NOMO-1 treated with DMSO at 0.1 percent for 48 hours (cell line): Measurements from ENCODE around the gene MPPED1.

Source experiments
- DNase-seq: peaks from one replicate; lab custom pipeline; 2025; ENCODE audit not compliant: unreplicated experiment; lab: John Stamatoyannopoulos, UW

MPPED1 gene

GRCh38 chr22:43392385-43392989 lies 19.3 kb upstream of the MPPED1 start:
- no peak for DNase-seq

GRCh38 chr22:43393132-43393843 lies 18.5 kb upstream of the MPPED1 start:
- DNase-seq = no peak

- DNase-seq = no peak
Observed at GRCh38 chr22:43393844-43394474, 17.9 kb upstream of the MPPED1 start.

GRCh38 chr22:43395086-43395695 lies 16.6 kb upstream of the MPPED1 start:
- no peak for DNase-seq

GRCh38 chr22:43396321-43396933 lies 15.4 kb upstream of the MPPED1 start:
- DNase-seq = no peak

GRCh38 chr22:43396934-43397457 lies 14.8 kb upstream of the MPPED1 start:
- no peak for DNase-seq

GRCh38 chr22:43397766-43398165 lies 14.0 kb upstream of the MPPED1 start:
- no peak for DNase-seq

- no peak for DNase-seq
Observed at GRCh38 chr22:43398246-43398645, 13.6 kb upstream of the MPPED1 start.

GRCh38 chr22:43398910-43399309 lies 12.9 kb upstream of the MPPED1 start:
- DNase-seq = no peak

- DNase-seq = no peak
Observed at GRCh38 chr22:43399338-43399979, 12.4 kb upstream of the MPPED1 start.

GRCh38 chr22:43399980-43400358 lies 11.8 kb upstream of the MPPED1 start:
- DNase-seq = no peak

GRCh38 chr22:43400449-43400848 lies 11.4 kb upstream of the MPPED1 start:
- DNase-seq = no peak

- DNase-seq = no peak
Observed at GRCh38 chr22:43401233-43401632, 10.6 kb upstream of the MPPED1 start.

- no peak for DNase-seq
Observed at GRCh38 chr22:43401661-43402060, 10.2 kb upstream of the MPPED1 start.

- DNase-seq = no peak
Observed at GRCh38 chr22:43402128-43402527, 9.7 kb upstream of the MPPED1 start.

- no peak for DNase-seq
Observed at GRCh38 chr22:43404673-43405385, 7.0 kb upstream of the MPPED1 start.

GRCh38 chr22:43406186-43406790 lies 5.5 kb upstream of the MPPED1 start:
- no peak for DNase-seq

GRCh38 chr22:43407591-43407990 lies 4.2 kb upstream of the MPPED1 start:
- no peak for DNase-seq

GRCh38 chr22:43408009-43408408 lies 3.8 kb upstream of the MPPED1 start:
- no peak for DNase-seq

- DNase-seq = no peak
Observed at GRCh38 chr22:43409046-43409445, 2.8 kb upstream of the MPPED1 start.
